Neutrophil (primary cell): Measurements from ENCODE around the gene C1orf21.

Experiments
- H3K27ac ChIP-seq: fragments of 200-600 bp; sonication (generic); 2 replicates; pipeline ENCODE4 v1.5.1; 2016; ENCODE audit warnings: mild to moderate bottlenecking, moderate library complexity
- H3K27me3 ChIP-seq: fragments of 200-600 bp; sonication (generic); 2 replicates; pipeline ENCODE4 v1.6.0; 2016; ENCODE audit warnings: mild to moderate bottlenecking
- H3K36me3 ChIP-seq: fragments of 200-600 bp; sonication (generic); 2 replicates; pipeline ENCODE4 v1.5.1; 2017
- H3K4me1 ChIP-seq, 2 experiments: fragments of 200-600 bp in 1 of 2; sonication (generic) in 1 of 2; 1 replicate in 1 of 2; 2 replicates in 1 of 2; pipeline versions ENCODE4 v1.5.1 to v1.6.1; 2013 to 2016; ENCODE audit warnings: low read depth in 1 of 2, low read length in 1 of 2, mild to moderate bottlenecking in 1 of 2, moderate library complexity in 1 of 2; ENCODE audit not compliant: control insufficient read depth in 1 of 2, insufficient read depth in 1 of 2
- H3K4me3 ChIP-seq, 2 experiments: fragments of 200-600 bp in 1 of 2; sonication (generic) in 1 of 2; 1 replicate in 1 of 2; 2 replicates in 1 of 2; pipeline ENCODE4 v1.5.1; 2013 to 2016; ENCODE audit warnings: low read depth in 1 of 2, low read length in 1 of 2, mild to moderate bottlenecking in 1 of 2, moderate library complexity in 1 of 2
- H3K9me3 ChIP-seq: fragments of 200-600 bp; sonication (generic); 2 replicates; pipeline ENCODE4 v1.5.1; 2016
- TF ChIP-seq, protein P1 (sequence below): fragments of 200-600 bp; sonication (generic); IDR thresholded peaks from 2 replicates; pipeline ENCODE4 v1.5.1; 2016; ENCODE audit warnings: antibody characterized with exemption

Gene C1orf21

DNA sequence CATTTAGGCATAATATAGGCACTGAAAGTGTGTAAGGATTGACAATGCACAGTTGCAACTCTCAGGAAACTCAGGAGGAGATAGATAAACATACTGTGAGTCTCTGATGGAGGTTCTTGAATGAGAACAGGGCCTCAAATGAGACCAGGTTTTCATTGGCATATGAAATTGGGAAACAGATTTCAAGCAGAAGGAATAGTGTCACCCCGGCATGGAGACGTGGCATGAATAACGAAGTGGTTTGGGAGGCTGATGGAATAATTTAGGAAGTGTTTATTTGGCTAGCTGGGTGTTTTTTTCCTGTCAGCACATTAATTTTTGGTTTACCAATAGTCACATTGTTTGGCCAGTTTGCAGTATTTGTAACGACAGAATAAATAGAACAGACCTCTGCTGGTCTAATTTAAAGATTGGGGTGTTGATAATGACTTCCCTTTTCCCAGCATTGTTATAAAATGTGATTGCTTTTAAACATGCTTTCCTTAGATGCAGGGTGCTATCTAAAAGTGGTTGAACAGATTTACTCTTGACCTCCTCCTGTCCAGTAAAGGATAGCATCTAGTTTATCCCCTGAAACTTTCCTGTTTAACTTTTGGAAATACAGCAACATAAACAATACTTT is 132.0 kb downstream of the C1orf21 start:
- no peak overlapping the region for H3K4me3 ChIP-seq
- H3K9me3 ChIP-seq: no peaks in the 10 kb centered on the region
- no peaks in the 10 kb centered on the region for H3K36me3 ChIP-seq
- no peaks in the 10 kb centered on the region for H3K4me1 ChIP-seq
- H3K27ac ChIP-seq: no peak overlapping the region
- no peaks in the 10 kb centered on the region for H3K27me3 ChIP-seq
- TF ChIP-seq, protein P1, sequence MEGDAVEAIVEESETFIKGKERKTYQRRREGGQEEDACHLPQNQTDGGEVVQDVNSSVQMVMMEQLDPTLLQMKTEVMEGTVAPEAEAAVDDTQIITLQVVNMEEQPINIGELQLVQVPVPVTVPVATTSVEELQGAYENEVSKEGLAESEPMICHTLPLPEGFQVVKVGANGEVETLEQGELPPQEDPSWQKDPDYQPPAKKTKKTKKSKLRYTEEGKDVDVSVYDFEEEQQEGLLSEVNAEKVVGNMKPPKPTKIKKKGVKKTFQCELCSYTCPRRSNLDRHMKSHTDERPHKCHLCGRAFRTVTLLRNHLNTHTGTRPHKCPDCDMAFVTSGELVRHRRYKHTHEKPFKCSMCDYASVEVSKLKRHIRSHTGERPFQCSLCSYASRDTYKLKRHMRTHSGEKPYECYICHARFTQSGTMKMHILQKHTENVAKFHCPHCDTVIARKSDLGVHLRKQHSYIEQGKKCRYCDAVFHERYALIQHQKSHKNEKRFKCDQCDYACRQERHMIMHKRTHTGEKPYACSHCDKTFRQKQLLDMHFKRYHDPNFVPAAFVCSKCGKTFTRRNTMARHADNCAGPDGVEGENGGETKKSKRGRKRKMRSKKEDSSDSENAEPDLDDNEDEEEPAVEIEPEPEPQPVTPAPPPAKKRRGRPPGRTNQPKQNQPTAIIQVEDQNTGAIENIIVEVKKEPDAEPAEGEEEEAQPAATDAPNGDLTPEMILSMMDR: no peak

DNA sequence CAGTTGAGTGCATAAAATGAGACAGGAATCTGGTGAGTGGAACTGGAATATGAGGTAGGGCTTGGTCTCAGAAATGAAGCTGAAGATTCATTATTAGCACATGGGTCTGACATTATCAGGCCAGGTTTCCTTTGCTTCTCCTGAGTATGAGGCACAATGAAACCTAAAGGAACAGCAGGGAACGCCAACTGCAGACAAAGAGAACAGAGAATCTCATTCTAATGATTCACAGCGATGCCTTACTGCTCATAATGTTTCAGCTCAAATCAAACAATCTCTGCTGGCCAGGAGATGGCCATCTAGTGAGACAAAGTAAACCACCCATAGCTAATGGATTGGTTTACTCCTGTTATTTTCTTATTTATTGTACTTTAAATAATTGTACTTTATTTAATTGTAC is 133.5 kb downstream of the C1orf21 start:
- no peaks in the 10 kb centered on the region for H3K36me3 ChIP-seq
- H3K27ac ChIP-seq: no peak overlapping the region
- TF ChIP-seq, protein P1: no peak
- H3K4me1 ChIP-seq: no peaks in the 10 kb centered on the region
- no peak overlapping the region for H3K4me3 ChIP-seq
- H3K27me3 ChIP-seq: no peaks in the 10 kb centered on the region
- H3K9me3 ChIP-seq: no peaks in the 10 kb centered on the region

DNA sequence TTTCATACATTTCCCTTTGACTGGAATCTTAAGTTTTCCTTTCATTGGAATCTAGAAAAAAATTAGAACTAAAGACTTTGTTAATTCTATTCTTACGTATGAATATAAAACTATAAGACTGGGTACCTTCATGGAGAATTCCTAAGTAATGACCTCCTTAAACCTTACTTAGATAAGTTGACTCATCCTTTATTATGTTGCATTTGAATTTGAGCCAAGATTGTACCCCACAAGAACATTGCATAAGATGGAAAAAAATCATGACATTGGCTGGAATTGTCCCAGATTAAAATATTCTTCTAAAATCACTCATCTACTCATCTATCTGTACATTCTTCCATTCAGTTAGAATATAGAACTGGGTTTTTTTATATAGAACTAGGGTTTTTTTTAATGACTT is 137.4 kb downstream of the C1orf21 start:
- Histone ChIP-seq H3K27ac (no peak overlapping the region), H3K4me3 (no peak overlapping the region), H3K36me3 (no peaks in the 10 kb centered on the region), H3K27me3 (no peaks in the 10 kb centered on the region), H3K9me3 (no peaks in the 10 kb centered on the region), H3K4me1 (no peaks in the 10 kb centered on the region)
- TF ChIP-seq, protein P1: no peak

DNA sequence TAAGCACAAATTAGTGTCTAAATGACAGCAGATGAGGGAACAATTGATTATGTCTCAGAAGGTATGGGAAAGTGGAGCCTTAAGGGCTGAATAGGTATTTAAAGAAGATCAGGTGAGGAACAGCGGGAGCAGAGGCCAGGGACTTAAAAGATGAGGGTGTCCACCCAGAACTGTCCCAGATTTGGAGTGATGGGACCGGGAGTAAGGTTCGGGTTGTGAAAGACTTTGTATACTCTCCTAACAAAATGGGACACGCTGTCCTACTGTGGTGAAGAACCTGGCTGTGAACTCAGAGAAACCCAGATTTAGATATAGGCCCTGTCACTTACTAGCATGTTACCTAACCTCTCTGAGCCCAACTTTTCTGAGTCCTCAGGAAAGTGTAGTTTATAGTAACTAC is 140.6 kb downstream of the C1orf21 start:
- no peaks in the 10 kb centered on the region for H3K4me1 ChIP-seq
- H3K9me3 ChIP-seq: no peaks in the 10 kb centered on the region
- H3K4me3 ChIP-seq: no peak overlapping the region
- H3K27me3 ChIP-seq: no peaks in the 10 kb centered on the region
- TF ChIP-seq, protein P1: no peak
- H3K27ac ChIP-seq: no peak overlapping the region
- no peaks in the 10 kb centered on the region for H3K36me3 ChIP-seq

DNA sequence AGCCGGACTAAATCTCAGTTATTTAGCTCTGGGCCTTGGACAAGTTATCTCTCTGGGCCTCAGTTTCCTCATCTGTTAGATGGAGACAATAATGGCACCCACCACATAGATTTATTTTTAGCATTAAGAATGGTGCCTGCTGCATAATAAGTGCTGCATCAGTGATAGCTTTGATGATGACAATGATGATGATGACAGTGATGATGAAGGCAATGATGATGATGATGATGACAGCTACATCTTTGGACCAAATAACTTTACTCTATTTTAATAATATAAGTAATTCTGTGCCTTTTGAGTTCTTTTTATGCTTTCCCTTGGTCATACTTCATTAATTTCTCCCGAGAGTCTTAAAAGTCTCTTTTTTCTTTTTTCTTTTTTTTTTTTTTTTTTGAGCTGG is 143.4 kb downstream of the C1orf21 start:
- H3K27ac ChIP-seq: no peak overlapping the region
- H3K4me3 ChIP-seq: no peak overlapping the region
- H3K9me3 ChIP-seq: no peaks in the 10 kb centered on the region
- H3K4me1 ChIP-seq: no peaks in the 10 kb centered on the region
- no peaks in the 10 kb centered on the region for H3K27me3 ChIP-seq
- TF ChIP-seq, protein P1: no peak
- no peaks in the 10 kb centered on the region for H3K36me3 ChIP-seq

DNA sequence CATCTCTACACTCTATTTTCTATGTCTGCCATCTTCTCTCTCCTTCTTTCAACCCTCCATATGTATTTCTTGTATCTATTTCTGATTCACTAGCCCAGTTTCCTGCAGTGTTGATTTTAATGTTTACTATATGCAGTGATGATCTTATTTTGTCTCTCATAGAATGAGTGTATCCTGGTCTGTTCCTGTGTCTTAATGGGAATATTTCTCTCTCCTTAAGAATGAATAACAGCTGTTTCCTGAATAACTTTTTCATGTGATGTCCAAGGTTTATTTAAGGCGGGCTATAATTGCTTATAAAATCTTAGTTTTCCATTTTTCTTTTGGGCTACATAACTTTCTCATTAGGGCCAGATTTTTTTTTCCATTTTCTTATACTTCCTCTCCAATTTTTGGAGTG is 144.5 kb downstream of the C1orf21 start:
- no peaks in the 10 kb centered on the region for H3K36me3 ChIP-seq
- H3K9me3 ChIP-seq: no peaks in the 10 kb centered on the region
- TF ChIP-seq, protein P1: no peak
- no peak overlapping the region for H3K27ac ChIP-seq
- no peaks in the 10 kb centered on the region for H3K4me1 ChIP-seq
- H3K4me3 ChIP-seq: no peak overlapping the region
- H3K27me3 ChIP-seq: no peaks in the 10 kb centered on the region
